Stimulated activated CD8-positive, alpha-beta memory T cell treated with anti-CD3 and anti-CD28 coated beads, Interleukin-2, amount 100 ng/mL, for 1 hour (primary cell): Measurements from ENCODE around the gene FAM107B.

Source experiments
- DNase-seq, 2 donors: peaks; one replicate each; pipeline ENCODE4 v3.0.0-alpha.2; 2020; ENCODE audit warnings: low read depth in 2 of 2

Gene FAM107B

DNA sequence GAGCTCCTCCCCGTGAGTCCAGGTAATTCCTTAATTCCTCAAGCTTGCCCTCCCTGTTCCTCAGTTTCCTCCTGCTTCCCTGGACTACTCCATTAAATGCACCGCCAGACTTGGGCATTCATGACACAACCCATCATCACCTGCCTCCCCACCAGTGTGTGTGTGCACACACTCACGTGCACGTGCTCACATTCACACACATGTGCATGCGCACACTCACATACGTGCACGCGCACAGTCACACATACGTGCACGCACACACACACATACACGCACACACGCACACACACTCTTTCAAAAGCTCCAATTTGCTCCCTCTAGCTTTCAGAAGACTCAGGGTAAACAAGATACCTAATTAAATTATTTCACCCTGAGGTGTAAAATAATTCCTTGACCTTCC is 216.7 kb downstream of the FAM107B start:
- no peak for DNase-seq

GRCh38 chr10:14557567-14557966 is 217.1 kb downstream of the FAM107B start:
- DNase-seq = no peak

DNA sequence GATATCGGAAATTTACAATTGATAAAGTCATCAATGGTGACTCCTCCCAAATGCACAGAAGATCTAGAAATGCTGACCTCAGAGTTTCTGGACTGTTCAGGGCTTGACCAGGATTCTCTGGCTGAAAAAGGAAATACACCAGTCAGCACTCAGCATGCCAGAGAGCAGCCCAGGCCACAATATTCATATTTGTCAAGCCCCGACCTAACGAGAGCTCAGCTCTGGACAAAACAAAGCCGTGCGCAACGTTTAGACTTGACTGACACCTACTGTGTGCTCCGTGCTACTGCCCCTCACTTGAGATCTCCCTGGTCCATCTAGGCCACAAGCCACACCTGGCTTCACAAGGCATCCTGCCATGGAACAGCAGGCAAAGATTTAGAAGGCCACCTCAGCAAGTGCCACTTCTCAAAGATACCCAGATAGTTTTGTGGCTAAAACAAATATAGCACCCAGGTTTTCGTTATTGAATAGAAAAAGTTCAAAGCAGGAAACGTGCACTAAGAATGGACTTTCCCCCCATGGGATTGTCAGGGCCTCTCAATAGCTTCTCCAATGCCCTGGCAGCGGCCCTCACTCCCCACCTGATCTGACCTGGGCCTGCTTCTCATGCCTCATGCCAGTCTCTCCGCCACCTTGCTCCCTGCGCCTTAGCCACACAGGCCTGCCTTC is 218.3 kb downstream of the FAM107B start:
- DNase-seq = no peak

GRCh38 chr10:14555807-14556206 is 218.9 kb downstream of the FAM107B start:
- no peak for DNase-seq

DNA sequence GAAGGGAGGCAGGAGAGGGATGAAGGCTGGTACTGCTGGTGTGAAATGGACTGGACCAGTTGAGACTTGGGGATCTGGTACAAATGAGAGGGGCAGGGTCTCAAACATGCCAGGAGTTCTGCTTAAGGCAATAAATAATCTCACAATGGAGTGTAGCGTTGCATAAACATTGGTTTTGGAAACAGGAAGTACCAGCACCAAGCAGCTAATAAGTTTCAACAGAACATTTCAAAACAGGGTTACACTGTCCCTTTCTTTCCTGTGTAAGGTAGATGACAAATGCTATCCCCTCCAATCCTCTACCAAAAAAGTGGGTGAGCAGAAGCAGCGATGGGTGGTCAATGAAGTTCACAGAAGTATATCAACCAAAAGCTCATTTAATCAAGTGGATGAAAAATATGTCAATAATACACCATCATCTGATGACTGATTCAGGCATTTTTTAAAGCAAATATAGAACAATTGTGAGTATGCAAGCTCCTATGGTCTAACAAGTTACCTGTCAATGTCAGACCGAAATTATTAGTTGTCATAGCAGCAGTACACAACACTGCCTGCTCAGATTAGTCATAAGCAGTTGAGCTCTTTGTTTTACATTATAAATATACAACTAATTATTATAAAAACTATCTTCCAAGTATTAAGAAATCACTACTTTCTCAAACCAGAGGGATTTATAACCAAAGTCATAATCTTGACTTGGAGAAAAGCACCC is 220.0 kb downstream of the FAM107B start:
- no peak for DNase-seq

GRCh38 chr10:14554091-14554490 is 220.6 kb downstream of the FAM107B start:
- no peak for DNase-seq

GRCh38 chr10:14553448-14553847 is 221.2 kb downstream of the FAM107B start:
- DNase-seq = no peak

GRCh38 chr10:14552015-14552414 is 222.7 kb downstream of the FAM107B start:
- DNase-seq = no peak

DNA sequence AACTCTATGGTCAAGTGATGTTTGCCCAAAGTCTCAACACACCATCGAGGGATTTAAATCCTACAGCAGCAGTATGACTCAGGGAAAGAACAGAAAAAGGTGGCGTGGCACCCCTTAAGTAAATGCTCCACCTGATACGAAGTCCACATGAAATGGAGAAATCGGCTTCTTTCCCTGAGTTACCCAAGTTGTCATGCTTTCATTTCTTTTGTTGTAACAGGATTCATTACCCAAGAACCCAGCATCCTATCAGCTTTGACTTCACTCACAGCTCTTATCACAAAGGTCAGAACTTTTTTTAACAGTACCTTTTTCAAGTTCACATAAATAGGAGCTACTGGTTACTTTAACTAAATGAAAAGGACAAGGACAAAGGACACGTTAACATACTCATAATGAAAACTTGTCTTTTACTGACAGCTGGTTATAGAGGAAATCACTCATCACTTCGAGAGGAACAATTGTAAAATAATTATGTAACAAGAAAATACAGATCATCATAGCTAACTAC is 224.2 kb downstream of the FAM107B start:
- no peak for DNase-seq

GRCh38 chr10:14549496-14549895 is 225.2 kb downstream of the FAM107B start:
- DNase-seq = no peak

GRCh38 chr10:14548970-14549369 is 225.7 kb downstream of the FAM107B start:
- no peak for DNase-seq

DNA sequence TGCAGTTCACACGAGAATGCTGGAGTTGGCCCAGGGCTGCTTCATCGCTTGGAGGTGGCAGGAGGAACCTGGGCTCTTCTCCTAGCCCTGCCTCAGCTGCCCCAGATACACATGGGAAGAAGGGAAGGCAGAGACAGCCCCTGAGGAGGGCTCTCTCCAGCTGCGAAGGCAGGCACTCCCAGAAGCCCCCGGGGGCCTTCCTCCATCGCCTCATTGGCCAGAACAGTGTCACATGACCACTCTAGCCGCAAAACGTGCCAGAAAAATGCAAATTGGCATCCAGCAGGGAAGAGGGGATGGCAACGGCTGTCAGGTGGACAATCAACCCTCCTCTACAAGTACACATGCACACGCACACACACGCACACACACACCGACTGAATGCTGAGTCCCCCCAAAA is 226.2 kb downstream of the FAM107B start:
- DNase-seq = no peak

DNA sequence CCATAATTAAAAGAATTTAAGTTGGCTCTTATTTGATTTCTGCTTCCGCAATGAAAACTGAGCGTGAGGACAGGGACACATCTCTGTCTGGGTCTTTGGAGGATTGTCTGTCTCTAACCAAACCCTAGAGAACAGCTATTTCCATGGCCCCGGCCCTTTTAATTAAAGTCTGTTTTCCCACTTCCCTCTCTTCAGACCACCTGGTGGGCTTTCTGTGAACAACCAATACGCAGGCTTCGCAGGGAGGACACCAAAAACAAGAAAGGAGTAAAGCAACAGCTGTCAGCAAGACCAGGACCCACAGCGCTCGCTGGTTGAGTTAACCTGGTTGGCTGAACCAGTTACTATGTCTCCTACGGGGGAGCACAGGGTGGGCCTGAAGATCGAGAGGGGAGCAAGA is 226.9 kb downstream of the FAM107B start:
- DNase-seq = no peak

- no peak for DNase-seq
These were observed 228.9 kb downstream of the FAM107B start for GRCh38 chr10:14545827-14546226.

GRCh38 chr10:14543904-14544210 is 230.8 kb downstream of the FAM107B start:
- DNase-seq = no peak

GRCh38 chr10:14543046-14543903 is 231.4 kb downstream of the FAM107B start:
- DNase-seq = no peak

DNA sequence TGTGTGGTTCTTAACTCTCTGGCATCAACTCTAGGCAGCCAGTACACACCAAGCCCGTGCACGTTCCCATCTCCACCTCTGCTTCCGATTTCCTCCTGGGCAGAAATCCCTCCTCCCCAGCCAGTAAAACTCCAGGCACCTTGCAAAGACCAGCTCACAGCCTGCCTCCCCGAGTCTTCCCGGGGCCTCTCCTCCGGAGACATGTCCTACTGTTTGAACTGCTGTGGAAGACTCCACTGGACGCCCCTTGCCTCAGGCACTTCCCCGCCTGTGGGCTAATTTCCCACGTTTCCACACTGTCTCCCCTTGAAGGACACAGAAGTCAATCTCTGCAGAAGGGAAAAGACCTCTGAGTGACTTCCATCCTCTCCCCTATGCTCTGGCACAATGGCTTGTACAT is 233.3 kb downstream of the FAM107B start:
- DNase-seq = no peak

DNA sequence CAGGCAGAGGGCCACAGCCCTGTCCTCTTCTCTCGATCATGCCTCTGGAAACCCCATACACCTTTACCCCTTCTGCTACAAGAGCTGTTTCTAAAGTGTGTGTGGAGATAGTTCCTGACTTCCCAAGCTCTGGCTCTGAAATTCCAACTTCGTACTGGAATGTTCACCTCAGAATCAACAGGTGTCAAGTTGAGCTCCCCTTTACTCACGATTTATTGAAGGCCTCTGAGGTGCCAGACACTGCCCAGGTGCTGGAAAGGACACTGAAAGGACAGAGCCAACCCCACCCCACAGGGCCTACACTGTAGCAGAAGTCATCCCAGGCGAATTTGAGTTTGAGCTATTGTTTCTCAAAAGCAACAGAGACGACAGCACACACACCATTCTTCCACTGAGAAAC is 234.1 kb downstream of the FAM107B start:
- DNase-seq = no peak

DNA sequence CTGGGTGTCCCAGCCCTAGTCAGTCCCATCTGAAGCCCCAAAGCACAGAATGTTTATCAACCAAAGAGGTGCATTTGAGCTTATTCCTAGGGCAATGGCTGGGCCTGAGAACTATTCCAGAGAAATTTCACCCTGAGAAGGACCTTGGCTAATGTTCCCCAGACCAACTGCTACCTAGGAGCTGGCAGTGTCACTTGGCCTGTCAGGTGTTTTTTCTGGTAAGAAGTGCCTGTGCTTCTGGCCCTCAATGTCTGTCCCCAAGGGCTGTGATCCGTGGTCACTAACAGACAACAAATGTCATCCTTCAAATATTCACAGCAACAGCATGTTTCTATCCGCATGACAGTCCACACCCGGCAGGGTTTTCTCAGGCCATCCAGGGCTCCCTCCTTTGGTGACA is 234.6 kb downstream of the FAM107B start:
- DNase-seq = no peak

DNA sequence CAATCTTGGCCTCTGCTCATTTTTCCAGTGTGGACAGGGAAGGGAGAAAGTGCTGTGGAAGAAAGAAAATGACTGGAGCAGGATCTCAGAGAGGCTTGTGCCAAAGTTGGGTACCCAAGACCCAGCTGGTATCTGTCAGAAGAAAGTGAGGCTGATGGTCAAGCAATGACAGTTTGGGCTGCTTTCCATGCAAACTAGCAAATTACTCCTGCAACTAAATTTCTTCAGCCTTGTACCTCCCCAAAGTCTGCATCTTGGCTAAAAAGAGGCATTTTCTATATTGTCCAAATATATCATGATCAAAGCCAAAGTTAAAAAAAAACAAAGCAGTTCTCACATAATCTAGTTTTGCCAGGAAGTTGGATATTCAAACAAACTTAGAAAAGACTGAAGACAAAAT is 235.5 kb downstream of the FAM107B start:
- DNase-seq = no peak

GRCh38 chr10:14536241-14537213 is 238.2 kb downstream of the FAM107B start:
- DNase-seq = no peak
